Right lobe of liver (tissue), 6 donors: Measurements from ENCODE around the gene AMMECR1. TPM values are rescaled to one million over a fixed set of nuclear protein-coding genes. Genes with fewer than 3 reads are reported as not detected.
A peak's percentile ranks its signal among the peaks of the same experiment; 100 is the strongest.

ENCODE experiments used
- ATAC-seq, 4 donors: fragments of 200-7000 bp; cut with Tn5 transposase; one replicate each; pipeline ENCODE4 v1.9.1; 2020; ENCODE audit warnings: mild to moderate bottlenecking in 4 of 4, moderate library complexity in 4 of 4
- DNase-seq, 3 donors: peaks; one replicate each; pipeline ENCODE4 v3.0.0-alpha.2; 2020
- H3K27ac ChIP-seq, 3 donors: fragments of 200-600 bp; one replicate each; pipeline ENCODE4 v1.8.0; 2022
- H3K27me3 ChIP-seq, 2 donors: fragments of 200-600 bp; one replicate each; pipeline ENCODE4 v1.8.0; 2022
- H3K36me3 ChIP-seq, 4 donors: fragments of 200-600 bp; sonication (generic) in 1 of 4; one replicate each; pipeline versions ENCODE4 v1.5.1 to v1.8.0; 2017 to 2022; ENCODE audit warnings: control low read depth in 1 of 4
- H3K4me1 ChIP-seq, 4 donors: fragments of 200-600 bp; sonication (generic) in 1 of 4; one replicate each; pipeline versions ENCODE4 v1.5.1 to v1.8.0; 2017 to 2022; ENCODE audit warnings: control low read depth in 1 of 4
- H3K4me3 ChIP-seq, 3 donors: fragments of 200-600 bp; one replicate each; pipeline ENCODE4 v1.8.0; 2022
- H3K9me3 ChIP-seq, 4 donors: fragments of 200-600 bp; sonication (generic) in 1 of 4; one replicate each; pipeline versions ENCODE4 v1.5.1 to v1.8.0; 2017 to 2022; ENCODE audit warnings: control low read depth in 1 of 4
- CTCF ChIP-seq, 4 donors: fragments of 200-600 bp in 3 of 4; fragments of 450-650 bp in 1 of 4; IDR thresholded peaks; one replicate each; pipeline versions ENCODE4 v1.5.1 to v1.8.0; 2016 to 2022; ENCODE audit warnings: antibody characterized with exemption in 4 of 4, mild to moderate bottlenecking in 2 of 4
- POLR2A ChIP-seq: fragments of 450-650 bp; IDR thresholded peaks from one replicate; pipeline ENCODE4 v1.6.1; 2017; ENCODE audit warnings: antibody characterized with exemption, mild to moderate bottlenecking
- WGBS: methylation state at CpG from one replicate; pipeline ENCODE4 v1.1.6; 2018; ENCODE audit warnings: low coverage, low lambda C conversion rate; ENCODE audit not compliant: insufficient coverage; ENCODE audit errors: missing lambda C conversion rate; 5-methylcytosine and 5-hydroxymethylcytosine counted together
- intact Hi-C, 2 donors: fragments of 100-400 bp; cut with DNase I; formaldehyde crosslinking; loops; one replicate each; pipeline versions ENCODE4 v1.11.2 to v1.14.1; 2022
- long read RNA-seq: library from polyadenylated mRNA; unstranded; transcript quantifications from one replicate; pipeline ENCODE4 v2.0.0, GENCODE V29; 2019
- total RNA-seq, 6 experiments: library from RNA; depleted of rRNA in 2 of 6; stranded (reverse); fragments of >200 nt in 2 of 6; fragmentation: NEBNext Ultra II Directional in 3 of 6; extraction: Animal tissue kit (Norgen Biotek cat#: 25700) in 3 of 6; gene quantifications; one replicate each; pipeline versions ENCODE4 v1.1.0 to v1.2.4, GENCODE V29; 2016 to 2023
- donor health status: DM: no; HTN: yes; CAD: no.
- donor health status: DM: no; HTN: no; CAD: no.
- donor health status: DM: no; HTN: no; CAD: no.
- donor health status: DM: no; HTN: yes; CAD: no.
- donor health status: DM: no; HTN: yes; CAD: no.

The AMMECR1 gene
- 1 to 10 TPM; 3.1 to 3.9 (median 3.4) TPM for total RNA-seq
- long read RNA-seq: 0 reads

DNA sequence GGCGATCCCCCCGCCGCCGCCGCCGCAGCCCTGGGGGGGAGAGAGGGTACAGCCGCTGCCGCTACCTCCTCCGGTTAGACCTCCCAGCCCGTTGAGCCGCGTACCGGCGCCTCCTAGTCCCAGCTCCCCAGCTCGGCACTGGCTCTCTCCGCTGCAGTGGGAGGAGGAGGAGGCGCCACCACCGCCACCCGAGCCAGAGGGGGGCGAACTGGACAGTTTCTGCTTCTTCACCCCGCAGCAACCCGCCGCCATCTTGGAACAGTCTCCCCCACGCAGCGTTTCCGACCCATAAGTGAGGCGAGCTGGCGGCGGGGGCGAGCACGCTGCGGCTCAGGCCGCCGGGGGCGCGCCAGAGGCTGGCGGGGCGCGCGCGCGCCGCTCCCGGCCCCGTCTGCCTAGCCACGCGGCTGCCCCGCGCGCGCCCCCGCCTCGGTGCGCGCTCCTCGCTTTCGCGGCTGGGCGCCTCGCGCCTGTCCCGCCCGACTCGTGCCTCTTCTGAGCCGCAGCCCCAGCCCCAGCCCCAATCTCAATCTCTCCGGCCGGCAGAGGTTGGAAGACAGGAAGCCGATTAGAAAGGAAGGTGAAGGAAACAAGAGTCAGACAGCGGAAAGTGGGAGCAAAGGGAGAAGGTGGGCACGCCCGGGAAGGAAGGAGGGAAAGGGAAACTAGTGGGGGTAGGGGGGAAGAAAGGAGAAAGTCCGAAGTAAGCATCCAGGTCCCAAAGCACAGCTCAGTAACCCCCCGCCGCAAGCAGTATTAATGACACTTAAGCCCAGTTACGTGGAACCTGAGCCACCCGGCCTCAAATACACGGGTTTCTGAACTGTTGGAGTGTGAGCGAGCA, at the start of gene AMMECR1:
TSS of gene AMMECR1 (minus strand) at position 266 of the 844 bp plus-strand sequence. CDS start at position 252, 14 bp downstream.
- no peaks in the 10 kb centered on the region for H3K9me3 ChIP-seq
- DNase-seq (peak; percentile 78 to 83 (median 79)), ATAC-seq (peak; percentile 93 to 96 (median 95))
- no peaks in the 10 kb centered on the region for H3K4me1 ChIP-seq
- 18% methylated on average over 26 of the region's 78 CpGs for WGBS
- peak within 1 kb of the TSS; percentile 72 to 75 (median 74) for H3K27ac ChIP-seq
- no peaks in the 10 kb centered on the region for H3K27me3 ChIP-seq
- intact Hi-C loops: no loop called here
- H3K4me3 ChIP-seq: peak within 1 kb of the TSS; percentile 58 to 71 (median 66)
- peak; percentile 80 for TF ChIP-seq POLR2A
- peak in 2 of 4 donors; percentile 9 to 21 for TF ChIP-seq CTCF (IDR thresholded peaks at IDR 0.05)
- no peaks in the 10 kb centered on the region for H3K36me3 ChIP-seq

GRCh38 chrX:110363244-110363643, 45.4 kb upstream of the AMMECR1 start:
- Histone ChIP-seq H3K27me3 (no peaks in the 10 kb centered on the region), H3K4me1 (no peaks in the 10 kb centered on the region), H3K36me3 (no peaks in the 10 kb centered on the region), H3K27ac (no peak overlapping the region), H3K4me3 (no peak overlapping the region), H3K9me3 (no peaks in the 10 kb centered on the region)
- WGBS: 71% methylated on average over 1 of the region's 1 CpG
- TF ChIP-seq CTCF (IDR thresholded peaks at IDR 0.05) (no peak), POLR2A (no peak)
- DNase-seq (no peak), ATAC-seq (no peak)
- intact Hi-C loops: no loop called here

DNA sequence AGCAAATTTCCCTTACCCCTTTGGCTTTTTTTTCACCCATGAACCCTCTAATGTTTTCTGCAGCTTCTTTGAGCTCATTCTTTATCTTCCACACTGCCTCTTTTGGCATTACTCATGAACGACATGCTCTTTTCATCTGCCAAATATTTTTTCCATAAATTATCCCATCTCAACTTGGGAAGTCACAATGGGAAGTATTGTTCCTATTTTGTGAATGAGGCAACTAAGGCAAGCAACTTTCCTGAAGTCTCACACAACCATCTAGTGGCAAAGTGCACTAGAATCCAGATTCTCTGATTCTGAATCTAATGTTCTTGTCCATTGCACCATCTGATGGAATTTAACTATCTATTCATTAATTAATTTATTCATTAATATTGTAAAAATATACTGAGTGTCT, 41.4 kb upstream of the AMMECR1 start:
- intact Hi-C loops: no loop called here

GRCh38 chrX:110358548-110358947, 40.7 kb upstream of the AMMECR1 start, which contains the start of gene RTL9:
Gene RTL9, plus strand, starts transcription at chrX:110358848. Its CDS starts 91,770 bp downstream, at chrX:110450618.
- WGBS: 48% methylated on average over 2 of the region's 2 CpGs
- Histone ChIP-seq H3K4me1 (no peaks in the 10 kb centered on the region), H3K36me3 (no peaks in the 10 kb centered on the region), H3K27me3 (no peaks in the 10 kb centered on the region), H3K4me3 (no peak within 1 kb of the TSS), H3K27ac (no peak within 1 kb of the TSS), H3K9me3 (no peaks in the 10 kb centered on the region)
- ATAC-seq: no peak
- intact Hi-C loops: no loop called here
- TF ChIP-seq CTCF (IDR thresholded peaks at IDR 0.05) (no peak), POLR2A (no peak)
- no peak for DNase-seq

More for the DNA sequence above, 41.4 kb upstream of the AMMECR1 start:
- Histone ChIP-seq H3K4me1 (no peaks in the 10 kb centered on the region), H3K27ac (no peak overlapping the region), H3K27me3 (no peaks in the 10 kb centered on the region), H3K36me3 (no peaks in the 10 kb centered on the region), H3K4me3 (no peak overlapping the region), H3K9me3 (no peaks in the 10 kb centered on the region)
- TF ChIP-seq CTCF (IDR thresholded peaks at IDR 0.05) (no peak), POLR2A (no peak)
- WGBS: 36% methylated on average over 1 of the region's 1 CpG
- ATAC-seq (no peak), DNase-seq (no peak)
